Karpas-422 (cell line): ENCODE measurements around the gene LMAN1L. TPM values are rescaled to one million over a fixed set of nuclear protein-coding genes. Genes with fewer than 3 reads are reported as not detected.

Source experiments
- DNase-seq: peaks from one replicate; pipeline ENCODE4 v3.0.0-alpha.2; 2015
- H2AFZ ChIP-seq: fragments of 200-600 bp; sonication (generic); 2 replicates; pipeline ENCODE4 v1.6.1; 2014; ENCODE audit warnings: antibody characterized with exemption, low read length, mixed read lengths
- H3K27ac ChIP-seq: fragments of 200-600 bp; sonication (generic); 2 replicates; pipeline ENCODE4 v1.5.1; 2014; ENCODE audit warnings: mild to moderate bottlenecking, low read length, moderate library complexity
- H3K27me3 ChIP-seq: fragments of 200-600 bp; sonication (generic); 2 replicates; pipeline ENCODE4 v1.6.1; 2014; ENCODE audit warnings: low read length, mixed read lengths
- H3K36me3 ChIP-seq: fragments of 200-600 bp; sonication (generic); 2 replicates; pipeline ENCODE4 v1.6.1; 2014; ENCODE audit warnings: low read length, mixed read lengths; ENCODE audit not compliant: insufficient read depth
- H3K4me1 ChIP-seq: fragments of 200-600 bp; sonication (generic); 2 replicates; pipeline ENCODE4 v1.6.1; 2014; ENCODE audit warnings: mild to moderate bottlenecking, low read length, mixed read lengths
- H3K4me2 ChIP-seq: fragments of 200-600 bp; sonication (generic); 2 replicates; pipeline ENCODE4 v1.6.1; 2014; ENCODE audit warnings: low read length, low read depth, mild to moderate bottlenecking; ENCODE audit not compliant: poor library complexity, severe bottlenecking
- H3K4me3 ChIP-seq: fragments of 200-600 bp; sonication (generic); 2 replicates; pipeline ENCODE4 v1.5.1; 2014; ENCODE audit warnings: mild to moderate bottlenecking, antibody characterized with exemption, low read length, mixed read lengths
- H3K79me2 ChIP-seq: fragments of 200-600 bp; sonication (generic); 2 replicates; pipeline ENCODE4 v1.6.1; 2014; ENCODE audit warnings: mild to moderate bottlenecking, low read length, mixed read lengths
- H3K9ac ChIP-seq: fragments of 200-600 bp; sonication (generic); 2 replicates; pipeline ENCODE4 v1.6.0; 2014; ENCODE audit warnings: low read length
- H3K9me2 ChIP-seq: fragments of 200-600 bp; sonication (generic), shearing (Covaris generic); replicated peaks from 2 replicates; pipeline ENCODE4 v1.6.0; 2014; ENCODE audit warnings: mild to moderate bottlenecking, low read length, moderate library complexity; ENCODE audit not compliant: insufficient read depth
- H3K9me3 ChIP-seq: fragments of 300-700, 200-600 bp; sonication (generic); 2 replicates; pipeline ENCODE4 v1.6.1; 2014; ENCODE audit warnings: low read length, mixed read lengths
- H4K20me1 ChIP-seq: fragments of 200-600 bp; sonication (generic); 2 replicates; pipeline ENCODE4 v1.6.1; 2014; ENCODE audit warnings: mild to moderate bottlenecking, antibody characterized with exemption, low read length, low read depth; ENCODE audit not compliant: insufficient read depth
- total RNA-seq: library from RNA; depleted of rRNA; stranded (reverse); fragments of >200 nt; shearing (Covaris generic); gene quantifications from 2 replicates; pipeline ENCODE4 v1.2.3, GENCODE V29; 2014; ENCODE audit warnings: low replicate concordance

Gene LMAN1L
- total RNA-seq, 1 experiment from 2014 or later, result 3.3 TPM

- no peaks in the 10 kb centered on the region for H3K36me3 ChIP-seq
- H3K27ac ChIP-seq, result peak overlapping the region; percentile 96
- DNase-seq, result no peak
- H2AFZ ChIP-seq, result no peak overlapping the region
- H3K9me3 ChIP-seq, result no peaks in the 10 kb centered on the region
- H3K27me3 ChIP-seq, result no peaks in the 10 kb centered on the region
- H3K9ac ChIP-seq, result no peak overlapping the region
- no peaks in the 10 kb centered on the region for H4K20me1 ChIP-seq
- no peaks in the 10 kb centered on the region for H3K79me2 ChIP-seq
- H3K9me2 ChIP-seq, result no peaks in the 10 kb centered on the region
- H3K4me1 ChIP-seq, result peaks cover 77% of the 10 kb centered on the region
- H3K4me3 ChIP-seq, result no peak overlapping the region
- H3K4me2 ChIP-seq, result no peak overlapping the region
Measured at GRCh38 chr15:74828835-74829234, 16.2 kb downstream of the LMAN1L start.

GRCh38 chr15:74829486-74829885 is 16.9 kb downstream of the LMAN1L start:
- no peaks in the 10 kb centered on the region for H3K9me2 ChIP-seq
- H3K9ac ChIP-seq, result no peak overlapping the region
- peak overlapping the region; percentile 96 for H3K27ac ChIP-seq
- no peaks in the 10 kb centered on the region for H3K79me2 ChIP-seq
- H2AFZ ChIP-seq, result no peak overlapping the region
- DNase-seq, result no peak
- no peaks in the 10 kb centered on the region for H3K27me3 ChIP-seq
- H3K9me3 ChIP-seq, result no peaks in the 10 kb centered on the region
- no peak overlapping the region for H3K4me3 ChIP-seq
- no peaks in the 10 kb centered on the region for H4K20me1 ChIP-seq
- no peak overlapping the region for H3K4me2 ChIP-seq
- peaks cover 77% of the 10 kb centered on the region for H3K4me1 ChIP-seq
- H3K36me3 ChIP-seq, result no peaks in the 10 kb centered on the region

DNA sequence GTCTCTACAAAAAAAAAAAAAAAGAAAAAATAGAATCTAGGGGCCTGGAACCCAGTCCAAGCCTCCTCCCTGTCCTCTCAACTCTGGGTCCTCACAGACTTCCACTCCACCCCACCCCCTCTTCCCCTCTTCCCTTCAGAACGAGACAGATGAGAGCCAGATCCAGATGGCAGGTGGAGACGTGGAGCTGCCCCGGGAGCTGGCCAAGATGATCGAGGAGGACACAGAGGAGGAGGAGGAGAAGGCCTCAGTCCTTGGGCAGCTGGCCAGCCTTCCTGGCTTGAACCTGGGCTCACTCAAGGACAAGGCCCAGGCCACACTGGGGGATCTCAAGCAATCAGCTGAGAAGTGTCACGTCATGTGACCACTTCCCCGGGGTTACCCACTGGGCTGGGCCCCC is 17.4 kb downstream of the LMAN1L start:
- Histone ChIP-seq H3K4me1 (peaks cover 76% of the 10 kb centered on the region), H3K79me2 (no peaks in the 10 kb centered on the region), H3K9ac (0 out of 2 replicates have a peak overlapping the region, but pooled peaks have one; percentile 71), H4K20me1 (no peaks in the 10 kb centered on the region), H3K9me2 (no peaks in the 10 kb centered on the region), H3K36me3 (no peaks in the 10 kb centered on the region), H3K4me2 (no peak overlapping the region), H3K27me3 (no peaks in the 10 kb centered on the region), H2AFZ (no peak overlapping the region), H3K4me3 (no peak overlapping the region), H3K27ac (peak overlapping the region; percentile 96), H3K9me3 (no peaks in the 10 kb centered on the region)
- no peak for DNase-seq

- no peak for DNase-seq
- Histone ChIP-seq H4K20me1 (no peaks in the 10 kb centered on the region), H2AFZ (no peak overlapping the region), H3K79me2 (no peaks in the 10 kb centered on the region), H3K4me2 (peak overlapping the region; percentile 57), H3K9ac (peak overlapping the region; percentile 71; the same call in 1 of the 2 replicates), H3K9me2 (no peaks in the 10 kb centered on the region), H3K4me3 (no peak overlapping the region; the same call in 1 of the 2 replicates), H3K36me3 (no peaks in the 10 kb centered on the region), H3K27me3 (no peaks in the 10 kb centered on the region), H3K4me1 (peaks cover 75% of the 10 kb centered on the region), H3K27ac (peak overlapping the region; percentile 96), H3K9me3 (no peaks in the 10 kb centered on the region)
Measured at GRCh38 chr15:74830868-74831267, 18.2 kb downstream of the LMAN1L start.

DNA sequence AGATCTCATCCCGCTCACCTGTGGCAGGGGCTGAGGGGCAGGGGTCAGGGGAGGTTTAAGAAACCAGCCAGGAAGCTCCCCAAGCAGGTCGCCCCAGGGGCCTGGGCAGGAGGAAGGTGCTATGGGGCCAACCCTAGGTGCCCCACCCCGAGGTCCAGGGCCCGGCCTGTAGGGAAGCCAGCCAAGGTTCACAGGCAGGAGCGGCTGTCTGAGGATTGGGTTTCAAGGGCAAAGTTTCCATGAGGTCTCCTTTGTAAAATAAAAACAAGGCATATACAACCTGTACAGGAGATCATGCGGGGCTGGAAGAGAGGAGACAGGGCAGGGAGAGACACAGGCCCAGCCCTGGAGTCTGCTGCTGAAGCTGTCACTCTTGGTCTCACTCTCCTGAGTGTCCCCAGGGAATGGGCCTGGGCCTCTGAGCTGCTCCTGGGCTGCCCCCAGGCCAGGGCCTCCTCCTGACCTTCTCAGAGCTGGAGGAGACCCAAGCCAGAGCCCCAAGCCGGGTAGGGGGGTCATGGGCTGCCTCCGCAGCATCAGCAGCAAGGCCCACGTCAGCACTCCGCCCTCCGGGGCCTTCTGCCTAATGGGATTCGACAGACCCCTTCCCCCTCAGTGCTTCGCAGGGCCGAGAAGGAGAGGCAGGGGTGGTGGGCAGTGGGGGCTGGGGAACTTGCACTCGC is 19.3 kb downstream of the LMAN1L start:
- peak overlapping the region; percentile 71 for H3K9ac ChIP-seq
- H4K20me1 ChIP-seq, result no peaks in the 10 kb centered on the region
- no peaks in the 10 kb centered on the region for H3K9me3 ChIP-seq
- H3K79me2 ChIP-seq, result no peaks in the 10 kb centered on the region
- H3K4me2 ChIP-seq, result peak overlapping the region; percentile 57
- H2AFZ ChIP-seq, result no peak overlapping the region
- no peaks in the 10 kb centered on the region for H3K27me3 ChIP-seq
- H3K4me3 ChIP-seq, result peak overlapping the region; percentile 46; the same call in 1 of the 2 replicates
- no peaks in the 10 kb centered on the region for H3K36me3 ChIP-seq
- H3K9me2 ChIP-seq, result no peaks in the 10 kb centered on the region
- DNase-seq, result no peak
- H3K27ac ChIP-seq, result peak overlapping the region; percentile 96
- peaks cover 74% of the 10 kb centered on the region for H3K4me1 ChIP-seq

- H3K36me3 ChIP-seq, result no peaks in the 10 kb centered on the region
- peaks cover 74% of the 10 kb centered on the region for H3K4me1 ChIP-seq
- H2AFZ ChIP-seq, result no peak overlapping the region
- H3K4me2 ChIP-seq, result peak overlapping the region; percentile 57
- no peaks in the 10 kb centered on the region for H3K27me3 ChIP-seq
- no peaks in the 10 kb centered on the region for H3K9me2 ChIP-seq
- H3K79me2 ChIP-seq, result no peaks in the 10 kb centered on the region
- H3K27ac ChIP-seq, result peak overlapping the region; percentile 96
- no peaks in the 10 kb centered on the region for H4K20me1 ChIP-seq
- peak; percentile 74 for DNase-seq
- H3K9ac ChIP-seq, result peak overlapping the region; percentile 71
- H3K9me3 ChIP-seq, result no peaks in the 10 kb centered on the region
- H3K4me3 ChIP-seq, result peak overlapping the region; percentile 46; the same call in 1 of the 2 replicates
Measured at GRCh38 chr15:74832826-74833225, 20.2 kb downstream of the LMAN1L start.

GRCh38 chr15:74833376-74834107 is 20.9 kb downstream of the LMAN1L start:
- peak; percentile 78 for DNase-seq
- Histone ChIP-seq H3K4me1 (peaks cover 76% of the 10 kb centered on the region), H3K79me2 (no peaks in the 10 kb centered on the region), H3K9me3 (no peaks in the 10 kb centered on the region), H4K20me1 (no peaks in the 10 kb centered on the region), H2AFZ (no peak overlapping the region), H3K9me2 (no peaks in the 10 kb centered on the region), H3K27ac (peak overlapping the region; percentile 96), H3K27me3 (no peaks in the 10 kb centered on the region), H3K9ac (peak overlapping the region; percentile 71), H3K4me3 (peak overlapping the region; percentile 46; the same call in 1 of the 2 replicates), H3K36me3 (no peaks in the 10 kb centered on the region), H3K4me2 (peak overlapping the region; percentile 57)

DNA sequence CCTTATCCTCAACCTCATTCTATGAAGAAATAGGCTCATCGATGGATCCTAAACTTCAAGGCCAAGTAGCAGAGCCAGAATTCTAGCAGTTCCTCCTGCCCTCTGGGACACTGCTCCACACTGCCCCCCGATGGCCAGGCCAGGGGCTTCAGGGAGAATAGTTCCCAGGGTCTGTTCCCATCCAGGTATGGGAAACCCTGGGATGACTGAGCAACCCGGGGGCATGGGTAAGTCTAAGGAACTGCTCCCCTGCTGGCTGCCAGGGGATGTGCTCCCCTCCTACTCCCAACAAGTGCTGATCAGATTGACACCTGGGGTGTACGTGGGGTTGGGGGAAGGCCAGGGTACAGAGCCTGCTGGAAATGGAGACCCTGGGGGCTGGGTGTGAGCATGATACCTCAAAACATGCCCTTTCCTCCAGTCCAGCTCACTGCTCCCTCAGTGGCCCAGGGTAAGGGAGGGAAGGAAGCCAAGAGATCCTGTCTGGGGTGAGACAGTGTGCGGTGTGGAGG is 22.7 kb downstream of the LMAN1L start:
- Histone ChIP-seq H3K4me1 (peaks cover 76% of the 10 kb centered on the region), H3K4me3 (no peak overlapping the region), H2AFZ (no peak overlapping the region), H3K79me2 (no peaks in the 10 kb centered on the region), H4K20me1 (no peaks in the 10 kb centered on the region), H3K4me2 (no peak overlapping the region), H3K27me3 (no peaks in the 10 kb centered on the region), H3K9ac (no peak overlapping the region), H3K27ac (peak overlapping the region; percentile 96), H3K9me3 (no peaks in the 10 kb centered on the region), H3K9me2 (no peaks in the 10 kb centered on the region), H3K36me3 (peaks cover 3% of the 10 kb centered on the region; the same call in 1 of the 2 replicates)
- DNase-seq, result peak; percentile 74
